Measurements from ENCODE around the gene NRG2. TPM values are rescaled to one million over a fixed set of nuclear protein-coding genes. Genes with fewer than 3 reads are reported as not detected.

NRG2 gene
- total RNA-seq, 2 donors from 2014 or later = not detected

GRCh38 chr5:139966856-139967255 lies 76.2 kb downstream of the NRG2 start:
- Mint-ChIP-seq H3K4me3 (no peak overlapping the region), H3K36me3 (no peaks in the 10 kb centered on the region), H3K27ac (no peak overlapping the region), H3K27me3 (peaks cover 2 to 10% of the 10 kb centered on the region in 2 donors), H3K4me1 (ENCODE audit: low read depth in 2 of 2) (no peaks in the 10 kb centered on the region), H3K9me3 (no peaks in the 10 kb centered on the region)
- no peak for DNase-seq (ENCODE audit: low spot score)
- ATAC-seq = no peak

GRCh38 chr5:139964994-139965565 lies 78.0 kb downstream of the NRG2 start:
- DNase-seq (ENCODE audit: low spot score) (no peak), ATAC-seq (no peak)
- H3K9me3 Mint-ChIP-seq = no peaks in the 10 kb centered on the region
- H3K36me3 Mint-ChIP-seq = no peaks in the 10 kb centered on the region
- H3K27me3 Mint-ChIP-seq = no peaks in the 10 kb centered on the region
- H3K27ac Mint-ChIP-seq = no peak overlapping the region
- no peaks in the 10 kb centered on the region for H3K4me1 Mint-ChIP-seq (ENCODE audit: low read depth in 2 of 2)
- H3K4me3 Mint-ChIP-seq = no peak overlapping the region

GRCh38 chr5:139964266-139964993 lies 78.7 kb downstream of the NRG2 start:
- ATAC-seq (no peak), DNase-seq (ENCODE audit: low spot score) (no peak)
- Mint-ChIP-seq H3K27ac (no peak overlapping the region), H3K36me3 (no peaks in the 10 kb centered on the region), H3K27me3 (no peaks in the 10 kb centered on the region), H3K9me3 (no peaks in the 10 kb centered on the region), H3K4me3 (no peak overlapping the region), H3K4me1 (ENCODE audit: low read depth in 2 of 2) (no peaks in the 10 kb centered on the region)

GRCh38 chr5:139962445-139962844 lies 80.7 kb downstream of the NRG2 start:
- no peak for DNase-seq (ENCODE audit: low spot score)
- no peak overlapping the region for H3K27ac Mint-ChIP-seq
- no peaks in the 10 kb centered on the region for H3K9me3 Mint-ChIP-seq
- ATAC-seq = no peak
- H3K4me3 Mint-ChIP-seq = no peak overlapping the region
- H3K4me1 Mint-ChIP-seq (ENCODE audit: low read depth in 2 of 2) = no peaks in the 10 kb centered on the region
- H3K27me3 Mint-ChIP-seq = no peaks in the 10 kb centered on the region
- H3K36me3 Mint-ChIP-seq = no peaks in the 10 kb centered on the region

GRCh38 chr5:139961435-139962157 lies 81.5 kb downstream of the NRG2 start:
- Mint-ChIP-seq H3K4me1 (ENCODE audit: low read depth in 2 of 2) (no peaks in the 10 kb centered on the region), H3K27ac (no peak overlapping the region), H3K27me3 (no peaks in the 10 kb centered on the region), H3K9me3 (no peaks in the 10 kb centered on the region), H3K36me3 (no peaks in the 10 kb centered on the region), H3K4me3 (no peak overlapping the region)
- DNase-seq (ENCODE audit: low spot score) (no peak), ATAC-seq (no peak)

GRCh38 chr5:139960723-139961383 lies 82.2 kb downstream of the NRG2 start:
- DNase-seq (ENCODE audit: low spot score) (no peak), ATAC-seq (no peak)
- Mint-ChIP-seq H3K36me3 (no peaks in the 10 kb centered on the region), H3K4me3 (no peak overlapping the region), H3K27me3 (no peaks in the 10 kb centered on the region), H3K27ac (no peak overlapping the region), H3K9me3 (no peaks in the 10 kb centered on the region), H3K4me1 (ENCODE audit: low read depth in 2 of 2) (no peaks in the 10 kb centered on the region)

- no peak for ATAC-seq
- no peak for DNase-seq (ENCODE audit: low spot score)
- Mint-ChIP-seq H3K27ac (no peak overlapping the region), H3K36me3 (no peaks in the 10 kb centered on the region), H3K27me3 (peaks cover 2 to 7% of the 10 kb centered on the region in 2 donors), H3K9me3 (no peaks in the 10 kb centered on the region), H3K4me3 (no peak overlapping the region), H3K4me1 (ENCODE audit: low read depth in 2 of 2) (no peaks in the 10 kb centered on the region)
These were observed 84.5 kb downstream of the NRG2 start for GRCh38 chr5:139958432-139959148.

- no peaks in the 10 kb centered on the region for H3K4me1 Mint-ChIP-seq (ENCODE audit: low read depth in 2 of 2)
- no peak overlapping the region for H3K4me3 Mint-ChIP-seq
- ATAC-seq = no peak
- no peak for DNase-seq (ENCODE audit: low spot score)
- H3K9me3 Mint-ChIP-seq = no peaks in the 10 kb centered on the region
- H3K27ac Mint-ChIP-seq = no peak overlapping the region
- no peaks in the 10 kb centered on the region for H3K36me3 Mint-ChIP-seq
- H3K27me3 Mint-ChIP-seq = peaks cover 7 to 10% of the 10 kb centered on the region in 2 donors
These were observed 86.8 kb downstream of the NRG2 start for GRCh38 chr5:139956342-139956741.

- Mint-ChIP-seq H3K27me3 (peaks cover 7 to 10% of the 10 kb centered on the region in 2 donors), H3K4me1 (ENCODE audit: low read depth in 2 of 2) (no peaks in the 10 kb centered on the region), H3K36me3 (no peaks in the 10 kb centered on the region), H3K4me3 (no peak overlapping the region), H3K9me3 (no peaks in the 10 kb centered on the region), H3K27ac (no peak overlapping the region)
- ATAC-seq = no peak
- DNase-seq (ENCODE audit: low spot score) = no peak
These were observed 87.4 kb downstream of the NRG2 start for GRCh38 chr5:139955616-139956273.

GRCh38 chr5:139955053-139955605 lies 88.0 kb downstream of the NRG2 start:
- no peak for ATAC-seq
- H3K27ac Mint-ChIP-seq = no peak overlapping the region
- H3K36me3 Mint-ChIP-seq = no peaks in the 10 kb centered on the region
- H3K27me3 Mint-ChIP-seq = peaks cover 7 to 10% of the 10 kb centered on the region in 2 donors
- DNase-seq (ENCODE audit: low spot score) = no peak
- no peaks in the 10 kb centered on the region for H3K4me1 Mint-ChIP-seq (ENCODE audit: low read depth in 2 of 2)
- no peak overlapping the region for H3K4me3 Mint-ChIP-seq
- H3K9me3 Mint-ChIP-seq = no peaks in the 10 kb centered on the region

- H3K27me3 Mint-ChIP-seq = peaks cover 7 to 10% of the 10 kb centered on the region in 2 donors
These were observed 88.6 kb downstream of the NRG2 start for GRCh38 chr5:139954462-139954861.

GRCh38 chr5:139954022-139954421 lies 89.1 kb downstream of the NRG2 start:
- Mint-ChIP-seq H3K27me3 (peaks cover 7 to 10% of the 10 kb centered on the region in 2 donors), H3K4me1 (ENCODE audit: low read depth in 2 of 2) (no peaks in the 10 kb centered on the region), H3K9me3 (no peaks in the 10 kb centered on the region), H3K4me3 (no peak overlapping the region), H3K36me3 (no peaks in the 10 kb centered on the region), H3K27ac (no peak overlapping the region)
- ATAC-seq = no peak
- no peak for DNase-seq (ENCODE audit: low spot score)

More at GRCh38 chr5:139954462-139954861, 88.6 kb downstream of the NRG2 start:
- ATAC-seq (no peak), DNase-seq (ENCODE audit: low spot score) (no peak)
- no peaks in the 10 kb centered on the region for H3K36me3 Mint-ChIP-seq
- no peak overlapping the region for H3K27ac Mint-ChIP-seq
- H3K4me3 Mint-ChIP-seq = no peak overlapping the region
- no peaks in the 10 kb centered on the region for H3K9me3 Mint-ChIP-seq
- no peaks in the 10 kb centered on the region for H3K4me1 Mint-ChIP-seq (ENCODE audit: low read depth in 2 of 2)

- DNase-seq (ENCODE audit: low spot score) (no peak), ATAC-seq (no peak)
- H3K27ac Mint-ChIP-seq = no peak overlapping the region
- H3K9me3 Mint-ChIP-seq = no peaks in the 10 kb centered on the region
- no peak overlapping the region for H3K4me3 Mint-ChIP-seq
- no peaks in the 10 kb centered on the region for H3K36me3 Mint-ChIP-seq
- no peaks in the 10 kb centered on the region for H3K4me1 Mint-ChIP-seq (ENCODE audit: low read depth in 2 of 2)
- H3K27me3 Mint-ChIP-seq = peaks cover 7 to 15% of the 10 kb centered on the region in 2 donors
These were observed 90.5 kb downstream of the NRG2 start for GRCh38 chr5:139952574-139952973.
